Measurements from ENCODE around the gene CRYAB.
"Not testable (repeated sequence)": the region's sequence is repeated elsewhere in the genome, so short reads cannot be mapped to it uniquely, and the experiment has no call there.

The CRYAB gene

DNA sequence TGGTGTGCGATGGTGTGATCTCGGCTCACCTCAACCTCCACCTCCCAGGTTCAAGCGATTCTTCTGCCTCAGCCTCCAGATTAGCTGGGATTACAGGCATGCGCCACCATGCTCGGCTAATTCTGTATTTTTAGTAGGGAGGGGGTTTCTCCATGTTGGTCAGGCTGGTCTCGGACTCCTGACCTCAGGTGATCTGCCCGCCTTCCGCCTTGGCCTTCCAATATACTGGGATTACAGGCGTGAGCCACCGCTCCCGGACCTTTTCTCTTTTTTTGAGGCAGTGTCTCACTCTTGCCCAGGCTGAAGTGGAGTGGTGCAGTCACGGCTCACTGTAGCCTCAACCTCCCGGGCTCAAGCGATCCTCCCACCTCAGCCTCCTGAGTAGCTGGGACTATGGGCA is 21.6 kb upstream of the CRYAB start:
- not testable (repeated sequence) for DNase-seq

DNA sequence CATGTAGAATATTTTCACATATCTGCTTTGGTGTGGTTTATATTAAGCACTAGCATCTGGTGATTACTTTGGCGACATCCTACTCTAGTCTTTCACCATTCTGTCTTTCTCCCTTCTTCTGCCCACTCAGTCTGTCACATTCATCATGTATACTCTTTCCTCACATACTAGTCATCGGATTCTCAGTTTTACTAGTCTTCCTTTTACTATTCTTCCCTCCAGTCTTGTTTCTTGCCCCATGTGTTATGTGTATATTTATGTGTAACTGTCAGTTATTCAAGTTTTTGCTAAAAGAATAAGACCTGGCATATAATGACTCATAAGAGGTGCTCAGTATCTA is 21.0 kb upstream of the CRYAB start:
- no peak for DNase-seq

DNA sequence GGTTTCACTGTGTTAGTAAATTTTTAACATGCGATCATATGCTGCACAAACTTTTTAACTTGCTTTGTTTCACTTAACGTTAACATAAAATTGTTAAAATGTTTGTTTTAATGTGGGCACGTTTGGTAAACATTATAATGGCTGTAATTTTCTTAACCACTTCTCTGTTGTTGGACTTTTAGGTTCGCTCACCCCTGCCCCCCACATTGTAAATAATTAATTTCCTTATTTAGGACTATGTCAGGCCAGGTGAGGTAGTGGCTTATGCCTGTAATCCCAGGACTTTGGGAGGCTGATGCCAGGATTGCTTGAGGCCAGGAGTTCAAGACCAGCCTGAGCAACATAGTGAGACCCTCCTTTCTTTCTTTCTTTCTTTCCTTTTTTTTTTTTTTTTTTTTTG is 18.9 kb upstream of the CRYAB start:
- DNase-seq = no peak

DNA sequence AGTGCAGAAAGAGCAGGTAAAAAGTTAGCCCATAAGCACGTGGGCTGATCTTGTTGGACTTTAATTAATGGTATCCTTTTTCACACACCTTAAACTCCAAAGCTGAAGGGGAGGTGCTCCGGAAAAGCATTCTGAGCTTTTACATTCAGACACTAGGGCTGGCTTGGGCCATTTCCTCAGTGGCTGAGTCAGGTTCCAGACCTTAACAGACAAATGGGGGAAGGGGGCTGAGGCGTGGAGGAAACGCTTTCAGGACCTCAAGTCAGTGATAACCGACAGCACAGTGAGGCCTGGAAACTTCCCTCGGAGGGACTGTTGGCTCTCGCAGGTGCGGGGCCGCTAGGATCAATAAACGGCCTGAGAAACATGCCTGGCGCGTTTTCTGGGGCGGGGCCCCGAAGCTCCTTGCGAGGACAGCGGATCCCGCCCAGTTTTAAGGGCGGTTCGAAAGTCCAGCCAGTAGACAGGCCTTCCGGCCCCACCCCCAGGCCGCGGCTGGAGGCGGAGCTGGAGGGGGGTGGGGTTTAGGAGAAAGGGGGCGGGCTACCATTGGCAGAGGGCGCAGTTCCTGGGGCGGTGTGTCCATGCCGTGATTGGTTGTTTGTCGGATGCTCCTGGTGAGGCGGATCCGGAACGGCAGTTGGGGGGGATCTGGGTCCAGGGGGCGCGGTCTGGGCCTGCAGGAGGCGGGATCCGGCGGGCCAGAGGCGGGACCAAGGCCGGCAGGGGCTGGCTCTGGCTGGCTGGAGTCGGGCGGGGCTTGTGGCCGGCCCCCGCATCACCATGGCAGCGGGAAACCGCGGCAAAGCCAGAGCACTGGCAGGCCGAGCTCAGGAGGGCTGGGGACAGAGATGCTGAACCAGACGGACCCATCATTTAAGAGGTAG is 15.2 kb upstream of the CRYAB start:
- peak; percentile 95 for DNase-seq

DNA sequence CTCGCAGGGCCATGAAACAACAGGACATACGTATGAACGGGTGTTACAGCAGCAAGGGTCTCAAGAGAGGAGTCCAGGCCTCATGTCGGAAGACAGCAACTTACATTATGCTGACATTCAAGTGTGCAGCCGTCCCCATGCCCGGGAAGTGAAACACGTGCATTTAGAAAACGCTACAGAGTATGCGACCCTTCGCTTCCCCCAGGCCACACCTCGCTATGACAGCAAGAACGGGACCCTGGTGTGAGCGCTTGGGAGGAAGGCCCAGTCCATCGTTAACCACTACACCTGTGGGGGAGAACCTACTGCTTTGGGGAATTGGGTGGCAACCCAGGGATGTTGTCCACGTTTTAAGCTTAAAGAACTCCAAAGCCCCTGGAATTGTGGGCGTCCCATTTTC is 14.4 kb upstream of the CRYAB start:
- no peak for DNase-seq

DNA sequence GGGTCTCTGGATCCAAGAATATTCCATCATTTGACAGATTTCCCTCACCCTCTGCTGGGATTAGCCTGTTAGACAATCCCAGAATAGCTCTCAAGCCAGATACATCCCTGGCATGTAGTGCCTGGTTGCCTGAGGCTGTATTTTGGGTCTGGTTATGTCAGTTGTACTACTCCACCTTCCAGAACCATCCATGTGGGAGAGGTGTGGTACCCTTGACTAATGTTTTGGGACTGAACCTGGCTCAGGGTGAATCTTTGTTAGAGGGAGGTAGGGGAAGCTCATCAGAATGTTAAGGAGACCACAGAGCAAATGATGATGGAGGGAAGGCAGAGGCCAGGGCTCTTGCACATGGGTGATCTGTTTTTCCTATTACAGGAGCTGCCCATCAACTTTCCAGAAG is 12.4 kb upstream of the CRYAB start:
- DNase-seq = no peak

DNA sequence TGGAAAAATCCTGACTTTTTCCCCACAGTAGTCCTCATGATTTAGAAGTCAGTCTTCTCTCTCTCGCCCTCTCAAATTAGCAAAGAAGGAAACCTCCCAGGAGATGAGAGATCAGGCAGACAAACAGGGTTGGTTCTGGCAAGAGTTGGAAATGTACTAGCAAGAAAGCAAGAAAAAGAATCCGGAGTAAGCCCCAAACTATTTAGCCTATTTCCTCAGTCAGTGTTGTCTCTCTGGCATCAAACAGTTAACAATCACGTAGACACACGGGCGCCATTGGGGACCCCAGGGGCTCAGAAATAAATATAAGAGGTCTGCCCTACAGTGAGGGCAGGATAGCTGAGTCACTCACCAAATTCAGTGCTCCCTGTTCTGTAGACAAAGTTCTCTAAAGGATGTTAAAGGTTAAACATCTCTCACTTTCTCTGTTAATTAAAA is 11.8 kb upstream of the CRYAB start:
- no peak for DNase-seq

DNA sequence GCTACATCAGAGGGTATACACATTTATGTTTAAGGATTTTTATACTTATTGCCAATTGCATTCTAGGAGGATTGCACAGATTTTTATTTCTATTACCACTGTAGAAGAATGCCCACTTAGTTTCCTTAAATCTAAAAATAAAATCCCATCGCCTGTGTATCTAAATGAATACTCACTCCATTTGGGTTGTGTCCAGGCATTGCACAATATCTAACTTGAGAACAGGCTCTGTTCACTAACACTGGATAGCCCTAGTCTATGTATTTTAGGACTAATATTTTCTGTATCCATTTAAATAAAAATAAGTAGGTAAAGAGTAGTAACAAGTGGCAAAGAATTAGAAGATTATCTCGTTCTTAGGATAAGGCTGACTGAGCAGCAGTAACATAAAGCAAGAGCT is 11.2 kb upstream of the CRYAB start:
- no peak for DNase-seq

DNA sequence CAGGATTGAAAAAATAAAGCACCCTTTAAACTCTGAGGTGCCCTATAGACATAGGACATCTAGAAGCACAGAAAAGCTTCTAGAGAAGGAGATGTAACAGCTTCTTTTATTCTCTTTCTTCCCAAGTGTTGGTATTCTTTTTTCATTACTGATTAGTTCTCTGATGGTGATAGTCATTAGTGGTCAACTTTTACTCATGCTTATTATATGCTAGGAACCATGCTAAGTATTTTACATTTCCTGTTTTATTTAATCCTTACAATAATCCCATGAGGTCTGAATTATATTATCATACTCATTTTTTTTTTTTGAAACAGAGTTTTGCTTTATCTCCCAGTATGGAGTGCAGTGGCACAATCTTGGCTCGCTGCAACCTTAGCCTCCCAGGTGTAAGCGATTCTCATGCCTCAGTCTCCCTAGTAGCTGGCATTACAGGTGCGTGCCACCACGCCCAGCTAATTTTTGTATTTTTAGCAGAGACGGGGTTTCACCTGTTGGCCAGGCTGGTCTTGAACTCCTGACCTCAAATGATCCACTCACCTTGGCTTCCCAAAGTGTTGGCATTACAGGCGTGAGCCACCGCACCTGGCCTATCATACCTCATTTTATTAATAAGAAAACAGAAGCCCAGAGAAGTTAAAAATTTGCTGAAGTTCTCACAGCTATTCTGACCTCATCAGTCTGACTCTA is 10.1 kb upstream of the CRYAB start:
- DNase-seq = no peak

DNA sequence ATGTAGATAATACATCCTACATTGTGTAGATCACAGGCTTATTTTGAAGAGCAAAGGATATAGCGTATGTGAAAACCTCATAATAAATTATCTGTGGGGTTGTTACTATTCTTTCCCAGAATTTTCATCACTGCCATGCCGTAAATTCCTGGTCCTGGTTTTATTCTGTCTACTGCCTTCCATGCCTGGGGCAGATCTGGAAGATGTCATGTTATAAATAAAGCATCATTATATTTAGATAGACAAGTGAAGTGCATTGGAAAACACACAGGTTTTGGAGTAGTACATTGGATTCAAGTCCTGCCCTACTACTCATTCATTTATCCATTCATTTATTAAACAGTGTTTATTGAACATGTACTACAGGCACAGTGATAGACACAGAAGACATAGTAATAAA is 9.3 kb upstream of the CRYAB start:
- DNase-seq = no peak

DNA sequence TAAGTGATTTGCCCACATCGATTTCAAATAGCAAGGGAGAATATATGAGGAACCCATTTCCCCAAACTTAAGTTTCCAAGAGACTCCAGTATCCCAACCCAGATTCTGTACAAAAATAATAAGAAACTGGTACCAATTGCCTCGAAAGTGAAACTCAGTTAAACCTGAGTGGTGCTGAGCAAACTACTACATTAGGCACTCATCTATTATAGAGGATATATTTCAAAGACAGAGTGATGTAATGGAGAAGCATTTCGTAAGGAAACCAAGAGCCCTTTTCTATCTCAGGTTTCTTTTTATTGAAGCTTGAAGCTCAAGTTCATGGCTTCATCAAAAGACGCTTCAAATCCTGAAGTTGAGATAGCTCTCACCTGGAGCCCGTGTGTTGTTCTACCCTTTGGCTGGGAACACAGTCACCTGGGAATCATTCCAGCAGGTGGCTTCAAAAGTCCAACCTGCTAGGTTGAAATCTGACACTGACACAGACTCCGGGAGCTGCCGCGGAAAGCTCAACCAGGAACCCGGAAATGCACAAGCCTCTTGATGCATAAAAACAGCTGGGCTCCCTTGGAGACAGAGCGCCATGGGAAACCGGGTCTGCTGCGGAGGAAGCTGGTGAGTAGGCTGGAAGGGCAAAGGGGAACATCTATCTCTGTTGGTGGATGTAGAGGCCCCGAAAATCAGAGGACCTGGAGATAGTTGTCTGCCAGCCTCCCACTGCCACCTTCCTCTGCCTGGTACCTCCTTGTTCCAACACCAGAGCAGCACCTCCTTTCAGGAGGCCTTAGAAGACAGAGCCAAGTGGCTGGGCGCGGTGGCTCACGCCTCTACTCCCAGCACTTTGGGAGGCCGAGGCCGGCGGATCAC is 7.1 kb upstream of the CRYAB start, which contains the start of gene C11orf52:
C11orf52 (plus strand) TSS at position 524 of the 867 bp plus-strand sequence; CDS start at position 584, 60 bp downstream.
- DNase-seq = no peak

DNA sequence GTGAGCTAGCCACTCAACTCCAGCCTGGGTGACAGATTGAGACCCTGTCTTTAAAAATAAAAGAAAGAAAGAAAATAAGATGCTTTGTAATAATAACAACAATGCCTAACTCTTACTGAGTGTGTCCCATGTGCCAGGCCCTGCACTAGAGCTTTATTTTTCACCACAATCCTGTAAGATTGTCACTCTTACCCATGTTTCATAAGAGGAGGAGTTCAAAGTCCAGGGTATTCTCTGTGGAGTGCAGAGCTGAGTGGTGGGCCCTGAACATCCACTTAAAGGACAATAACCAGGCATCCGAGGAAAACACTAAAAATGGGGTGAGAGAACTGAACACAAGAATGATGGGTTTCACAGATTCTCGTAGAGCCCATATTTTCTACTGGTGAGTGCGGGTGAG is 6.2 kb upstream of the CRYAB start:
- no peak for DNase-seq

DNA sequence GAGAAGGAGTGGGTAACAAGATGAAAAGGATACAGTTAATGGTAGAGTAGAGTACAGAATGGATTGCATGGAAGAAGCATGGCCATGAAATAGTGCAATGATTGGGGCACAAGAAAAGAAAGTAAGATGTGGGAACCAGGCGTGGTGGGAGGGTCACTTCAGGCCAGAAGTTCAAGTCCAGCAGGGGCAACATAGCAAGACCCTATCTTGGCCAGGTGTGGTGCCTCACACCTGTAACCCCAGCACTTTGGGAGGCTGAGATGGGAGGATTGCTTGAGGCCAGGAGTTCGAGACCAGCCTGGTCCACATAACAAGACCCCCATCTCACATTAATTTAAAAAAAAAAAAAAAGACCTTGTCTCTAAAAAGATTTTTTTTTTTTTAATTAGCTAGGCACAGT is 5.7 kb upstream of the CRYAB start:
- no peak for DNase-seq

DNA sequence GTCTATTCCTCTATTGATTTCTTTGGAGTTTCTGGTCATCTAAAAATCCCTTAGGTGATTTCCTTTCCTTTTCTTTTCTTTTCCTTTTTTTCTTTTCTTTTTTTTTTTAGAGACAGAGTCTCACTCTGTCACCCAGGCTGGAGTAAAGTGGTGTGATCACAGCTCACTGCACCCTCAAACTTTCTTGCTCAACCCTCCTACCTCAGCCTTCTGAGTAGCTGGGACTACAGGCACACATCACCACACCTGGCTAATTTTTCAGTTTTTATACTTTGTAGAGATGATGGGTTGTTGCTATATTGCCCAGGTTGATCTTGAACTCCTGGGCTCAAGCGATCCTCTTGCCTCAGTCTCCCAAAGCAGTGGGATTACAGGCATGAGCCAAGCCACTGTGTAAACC is 5.2 kb upstream of the CRYAB start:
- no peak for DNase-seq

DNA sequence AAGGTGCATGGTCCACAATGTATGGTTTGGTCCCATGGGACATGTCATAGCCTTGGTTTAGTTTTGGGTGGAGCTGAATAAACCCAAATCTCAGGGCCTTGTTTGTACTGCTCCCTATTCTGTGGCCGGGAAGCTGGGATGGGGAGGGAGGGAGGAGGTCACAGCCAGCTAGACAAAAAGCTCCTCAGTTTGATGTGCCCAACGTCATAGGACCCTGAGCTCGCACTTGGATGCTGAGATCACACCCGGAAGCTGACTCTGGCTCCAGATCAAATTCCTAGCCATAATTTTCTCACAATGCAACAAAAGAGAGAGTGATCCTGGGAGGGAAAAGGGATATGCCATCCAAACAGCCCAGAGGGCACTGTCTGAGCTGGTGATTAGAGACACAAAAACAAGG is 2.4 kb upstream of the CRYAB start:
- no peak for DNase-seq

DNA sequence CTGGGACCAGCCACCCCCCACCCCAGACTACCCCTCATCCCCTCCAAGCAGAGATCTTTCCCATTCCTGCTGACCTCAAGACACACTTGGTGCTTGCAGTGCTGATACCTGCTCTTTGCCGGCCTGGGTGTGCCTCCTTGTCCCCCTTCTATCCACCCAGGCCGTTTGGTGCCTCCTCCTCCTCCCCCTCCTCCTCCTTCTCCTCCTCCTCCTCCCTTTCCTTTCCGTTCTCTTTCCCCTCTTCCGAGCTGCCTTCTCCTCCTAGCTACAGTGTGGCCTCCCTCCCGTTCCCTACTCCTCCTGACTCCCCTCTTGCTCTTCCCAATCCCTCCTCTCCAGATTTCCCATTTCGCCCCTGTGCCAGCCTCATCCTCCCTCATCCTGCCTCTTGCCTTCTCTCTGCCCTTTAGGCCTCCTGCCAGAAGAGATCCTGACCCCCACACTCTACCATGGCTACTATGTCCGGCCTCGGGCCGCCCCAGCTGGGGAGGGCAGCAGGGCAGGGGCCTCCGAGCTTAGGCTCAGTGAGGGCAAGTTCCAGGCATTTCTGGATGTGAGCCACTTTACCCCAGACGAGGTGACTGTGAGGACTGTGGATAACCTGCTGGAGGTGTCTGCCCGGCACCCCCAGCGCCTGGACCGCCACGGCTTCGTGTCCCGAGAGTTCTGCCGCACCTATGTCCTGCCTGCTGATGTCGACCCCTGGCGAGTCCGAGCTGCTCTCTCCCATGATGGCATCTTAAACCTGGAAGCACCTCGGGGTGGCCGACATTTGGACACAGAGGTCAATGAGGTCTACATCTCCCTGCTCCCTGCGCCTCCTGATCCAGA is 1.7 kb upstream of the CRYAB start:
- DNase-seq = no peak

DNA sequence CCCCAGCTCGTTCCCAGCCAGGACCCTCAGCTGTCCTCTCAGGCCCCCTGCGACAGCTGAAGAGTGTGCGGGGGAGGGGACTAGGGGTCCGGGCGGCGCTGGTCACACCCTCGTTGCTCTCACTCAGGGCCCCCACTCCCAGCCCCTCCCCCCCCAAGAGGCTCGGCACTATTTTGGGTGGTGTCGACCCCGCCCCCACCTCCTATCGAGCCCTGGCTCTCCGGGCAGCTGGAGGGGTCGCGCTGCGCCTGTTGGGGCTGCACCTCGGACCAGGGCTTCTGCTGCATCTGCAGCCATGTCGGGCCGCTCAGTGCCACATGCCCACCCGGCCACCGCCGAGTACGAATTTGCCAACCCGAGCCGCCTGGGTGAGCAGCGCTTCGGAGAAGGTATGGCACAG is 965 bp upstream of the CRYAB start, which contains the start of gene HSPB2:
HSPB2 (plus strand) TSS at position 200 of the 400 bp plus-strand sequence; CDS start at position 296, 96 bp downstream.
- DNase-seq = no peak

DNA sequence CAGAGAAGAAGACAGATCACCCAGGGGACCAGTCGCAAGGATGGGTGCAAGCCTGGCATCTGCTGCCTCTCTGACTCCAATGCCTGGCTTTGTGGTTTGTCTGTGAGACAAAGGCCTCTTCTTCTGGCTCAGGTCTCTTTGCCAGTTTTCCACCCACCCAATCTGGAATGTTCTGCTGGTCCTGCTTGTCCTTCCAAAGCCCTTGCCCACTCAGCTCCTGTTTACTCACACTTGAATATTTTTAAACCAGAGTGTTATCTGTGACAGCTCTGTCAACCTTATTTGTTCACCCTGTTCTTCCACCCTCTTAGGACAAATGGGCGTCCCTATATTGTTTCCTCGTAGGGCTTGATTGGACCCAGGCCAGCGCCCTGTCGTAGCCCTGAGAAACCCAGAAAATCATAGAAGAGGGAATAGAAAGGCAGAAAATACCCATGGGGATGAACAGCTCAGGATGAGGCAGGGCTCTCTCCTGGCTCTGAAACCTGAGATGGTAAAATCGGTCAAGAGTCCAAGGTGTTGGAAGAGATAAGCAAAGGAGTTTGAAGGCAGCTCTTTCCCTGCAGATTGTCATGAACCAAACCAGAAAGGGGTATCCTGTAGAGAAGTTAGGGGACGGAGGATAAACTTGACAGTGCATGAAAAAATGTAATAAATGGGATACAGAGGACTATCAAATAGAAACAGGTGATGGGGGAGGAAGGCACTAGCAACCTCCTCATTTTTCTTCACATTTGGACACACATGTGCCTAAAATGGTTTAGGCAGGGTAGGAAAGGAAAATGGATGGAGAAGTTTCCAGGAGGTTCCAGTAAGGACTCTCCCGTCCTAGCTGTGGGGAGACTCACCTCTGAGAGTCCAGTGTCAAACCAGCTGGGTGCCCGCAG is 651 bp downstream of the CRYAB start:
- DNase-seq = no peak

DNA sequence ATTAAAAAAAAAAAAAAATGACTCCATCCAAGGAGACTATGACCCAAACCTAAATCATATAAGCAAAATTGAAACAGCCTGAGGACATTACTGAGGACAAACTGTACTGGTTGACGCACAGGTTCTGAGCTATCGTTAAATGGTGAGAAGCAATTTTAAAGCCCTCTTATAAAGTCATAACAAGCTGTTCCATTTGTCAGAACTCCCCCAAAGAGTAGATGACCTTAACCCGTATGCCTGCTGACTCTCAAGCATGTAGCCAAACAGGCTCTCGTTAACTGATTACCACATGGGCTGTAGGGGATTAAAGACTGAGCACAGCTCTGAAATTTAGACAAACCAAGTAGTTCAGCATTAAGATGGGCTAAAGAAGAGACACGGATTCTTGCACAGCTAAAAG is 2.2 kb downstream of the CRYAB start:
- no peak for DNase-seq

DNA sequence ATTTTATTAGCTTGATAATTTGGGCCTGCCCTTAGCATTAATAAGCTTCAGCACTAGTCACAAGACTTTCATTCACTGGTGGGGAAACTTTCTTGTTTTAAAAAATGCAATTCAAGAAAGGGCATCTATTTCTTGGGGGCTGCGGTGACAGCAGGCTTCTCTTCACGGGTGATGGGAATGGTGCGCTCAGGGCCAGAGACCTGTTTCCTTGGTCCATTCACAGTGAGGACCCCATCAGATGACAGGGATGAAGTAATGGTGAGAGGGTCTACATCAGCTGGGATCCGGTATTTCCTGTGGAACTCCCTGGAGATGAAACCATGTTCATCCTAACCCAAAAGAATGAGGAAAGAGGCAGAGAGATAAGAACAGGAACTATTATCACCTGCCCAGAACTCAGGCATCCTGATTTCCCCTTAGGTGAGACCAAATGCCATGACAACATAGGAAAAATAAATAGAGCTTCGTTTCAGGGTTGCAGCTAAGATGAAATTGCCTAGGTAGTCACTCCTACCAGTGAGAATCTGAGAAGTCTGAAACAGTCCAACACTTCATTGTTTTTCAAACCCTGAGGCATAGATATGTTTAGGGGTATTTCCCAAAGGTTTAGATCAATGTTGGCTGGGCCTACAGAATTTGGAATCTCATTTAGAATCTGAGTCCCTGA is 2.8 kb downstream of the CRYAB start:
- no peak for DNase-seq

DNA sequence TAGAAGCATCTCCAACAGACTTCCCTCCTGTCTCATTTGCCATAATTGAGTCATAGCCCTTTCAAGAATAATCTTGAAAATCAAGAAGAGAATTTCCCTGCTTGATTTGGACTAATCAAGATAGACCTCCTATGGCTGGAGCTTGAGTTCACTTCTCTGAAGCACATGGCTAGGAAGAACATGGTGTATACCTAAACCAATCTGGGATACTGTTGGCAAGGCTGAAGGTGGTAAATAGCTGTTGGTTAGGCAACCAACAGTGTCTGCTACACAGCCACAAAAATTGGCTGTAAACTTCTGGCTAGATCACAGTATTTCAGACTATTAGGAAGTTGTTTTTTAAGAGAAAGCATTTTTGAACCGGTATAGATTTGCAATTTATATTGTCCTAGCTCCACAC is 4.9 kb downstream of the CRYAB start:
- no peak for DNase-seq

Measured in activated CD4-positive, alpha-beta T cell treated with anti-CD3 and anti-CD28 coated beads, Interleukin-2, amount 50 U/mL, for 48 hours (primary cell).